ENCODE results near the gene PTGFR. TPM values are rescaled to one million over a fixed set of nuclear protein-coding genes. Genes with fewer than 3 reads are reported as not detected.

PTGFR gene
- total RNA-seq, 1 donor from 2014 or later: not detected

- H3K36me3 ChIP-seq: no peaks in the 10 kb centered on the region
- H3K4me2 ChIP-seq: no peak overlapping the region
- Mint-ChIP-seq H3K36me3 (no peaks in the 10 kb centered on the region), H3K9me3 (peaks cover 15% of the 10 kb centered on the region), H3K27me3 (ENCODE audit: insufficient read depth, low read depth) (peaks cover 5% of the 10 kb centered on the region), H3K4me3 (no peak overlapping the region), H3K27ac (no peak overlapping the region), H3K4me1 (no peaks in the 10 kb centered on the region)
- no peak for DNase-seq (ENCODE audit: low spot score)
- H3K9ac ChIP-seq: no peak overlapping the region
- H3K4me3 ChIP-seq: no peak overlapping the region
- H4K20me1 ChIP-seq (ENCODE audit: low read depth): no peaks in the 10 kb centered on the region
- no peaks in the 10 kb centered on the region for H3K4me1 ChIP-seq
- H2AFZ ChIP-seq (replicated peaks): no peak overlapping the region
- no peak overlapping the region for H3K27ac ChIP-seq
- no peaks in the 10 kb centered on the region for H3K79me2 ChIP-seq (ENCODE audit: low read depth)
- TF ChIP-seq EZH2 (IDR thresholded peaks at IDR 0.05): no peak
- no peak for TF ChIP-seq EZH2phosphoT487 (IDR thresholded peaks at IDR 0.05)
- TF ChIP-seq, protein P1, sequence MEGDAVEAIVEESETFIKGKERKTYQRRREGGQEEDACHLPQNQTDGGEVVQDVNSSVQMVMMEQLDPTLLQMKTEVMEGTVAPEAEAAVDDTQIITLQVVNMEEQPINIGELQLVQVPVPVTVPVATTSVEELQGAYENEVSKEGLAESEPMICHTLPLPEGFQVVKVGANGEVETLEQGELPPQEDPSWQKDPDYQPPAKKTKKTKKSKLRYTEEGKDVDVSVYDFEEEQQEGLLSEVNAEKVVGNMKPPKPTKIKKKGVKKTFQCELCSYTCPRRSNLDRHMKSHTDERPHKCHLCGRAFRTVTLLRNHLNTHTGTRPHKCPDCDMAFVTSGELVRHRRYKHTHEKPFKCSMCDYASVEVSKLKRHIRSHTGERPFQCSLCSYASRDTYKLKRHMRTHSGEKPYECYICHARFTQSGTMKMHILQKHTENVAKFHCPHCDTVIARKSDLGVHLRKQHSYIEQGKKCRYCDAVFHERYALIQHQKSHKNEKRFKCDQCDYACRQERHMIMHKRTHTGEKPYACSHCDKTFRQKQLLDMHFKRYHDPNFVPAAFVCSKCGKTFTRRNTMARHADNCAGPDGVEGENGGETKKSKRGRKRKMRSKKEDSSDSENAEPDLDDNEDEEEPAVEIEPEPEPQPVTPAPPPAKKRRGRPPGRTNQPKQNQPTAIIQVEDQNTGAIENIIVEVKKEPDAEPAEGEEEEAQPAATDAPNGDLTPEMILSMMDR (IDR thresholded peaks at IDR 0.05): no peak
- H3F3A ChIP-seq (ENCODE audit: low read depth): no peaks in the 10 kb centered on the region
- no peaks in the 10 kb centered on the region for H3K27me3 ChIP-seq
- peaks cover 12% of the 10 kb centered on the region for H3K9me3 ChIP-seq (ENCODE audit: low read depth)
Observed at GRCh38 chr1:78554840-78555239, 64.1 kb downstream of the PTGFR start.

DNA sequence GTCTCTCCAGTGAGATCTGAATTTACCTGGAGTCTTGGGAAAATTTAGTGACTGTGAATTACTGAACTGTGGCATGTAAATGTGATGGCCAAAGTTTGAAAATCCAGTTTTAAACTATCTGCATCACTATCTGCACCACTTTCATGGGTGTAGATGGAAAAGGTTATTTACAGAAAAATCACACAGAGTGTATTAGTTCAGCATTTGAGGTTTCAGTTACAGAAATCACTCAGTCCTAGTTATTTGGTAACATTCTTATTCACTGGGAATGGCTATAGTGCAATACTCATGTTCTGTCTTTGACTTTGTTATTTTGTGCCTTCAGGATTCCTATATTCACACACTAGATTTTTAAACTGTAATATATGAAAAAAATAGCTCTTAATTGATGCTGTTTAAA, 68.9 kb downstream of the PTGFR start:
- Mint-ChIP-seq H3K36me3 (no peaks in the 10 kb centered on the region), H3K4me3 (no peak overlapping the region), H3K27ac (no peak overlapping the region), H3K4me1 (no peaks in the 10 kb centered on the region), H3K27me3 (ENCODE audit: insufficient read depth, low read depth) (no peaks in the 10 kb centered on the region), H3K9me3 (peaks cover 3% of the 10 kb centered on the region)
- H2AFZ ChIP-seq (replicated peaks): no peak overlapping the region
- H3F3A ChIP-seq (ENCODE audit: low read depth): no peaks in the 10 kb centered on the region
- no peaks in the 10 kb centered on the region for H3K27me3 ChIP-seq
- H3K9ac ChIP-seq: no peak overlapping the region
- no peaks in the 10 kb centered on the region for H3K4me1 ChIP-seq
- H4K20me1 ChIP-seq (ENCODE audit: low read depth): no peaks in the 10 kb centered on the region
- TF ChIP-seq, protein P1 (IDR thresholded peaks at IDR 0.05): no peak
- TF ChIP-seq EZH2phosphoT487 (IDR thresholded peaks at IDR 0.05) (no peak), EZH2 (IDR thresholded peaks at IDR 0.05) (no peak)
- H3K4me2 ChIP-seq: no peak overlapping the region
- H3K27ac ChIP-seq: no peak overlapping the region
- no peaks in the 10 kb centered on the region for H3K36me3 ChIP-seq
- no peak for DNase-seq (ENCODE audit: low spot score)
- H3K4me3 ChIP-seq: no peak overlapping the region
- H3K9me3 ChIP-seq (ENCODE audit: low read depth): peaks cover 8% of the 10 kb centered on the region
- H3K79me2 ChIP-seq (ENCODE audit: low read depth): no peaks in the 10 kb centered on the region

GRCh38 chr1:78560811-78561210, 70.0 kb downstream of the PTGFR start:
- Mint-ChIP-seq H3K4me1 (no peaks in the 10 kb centered on the region), H3K4me3 (no peak overlapping the region), H3K27me3 (ENCODE audit: insufficient read depth, low read depth) (no peaks in the 10 kb centered on the region)

More at GRCh38 chr1:78560811-78561210, 70.0 kb downstream of the PTGFR start:
- Histone ChIP-seq H3K9me3 (ENCODE audit: low read depth) (no peaks in the 10 kb centered on the region), H3K27me3 (no peaks in the 10 kb centered on the region), H3F3A (ENCODE audit: low read depth) (no peaks in the 10 kb centered on the region), H4K20me1 (ENCODE audit: low read depth) (no peaks in the 10 kb centered on the region), H3K36me3 (no peaks in the 10 kb centered on the region), H3K9ac (no peak overlapping the region), H2AFZ (replicated peaks) (no peak overlapping the region), H3K79me2 (ENCODE audit: low read depth) (no peaks in the 10 kb centered on the region), H3K4me1 (no peaks in the 10 kb centered on the region), H3K4me3 (no peak overlapping the region), H3K27ac (no peak overlapping the region), H3K4me2 (no peak overlapping the region)
- Mint-ChIP-seq H3K27ac (no peak overlapping the region), H3K36me3 (no peaks in the 10 kb centered on the region), H3K9me3 (no peaks in the 10 kb centered on the region)
- DNase-seq (ENCODE audit: low spot score): no peak
- TF ChIP-seq, protein P1 (IDR thresholded peaks at IDR 0.05): no peak
- TF ChIP-seq EZH2phosphoT487 (IDR thresholded peaks at IDR 0.05) (no peak), EZH2 (IDR thresholded peaks at IDR 0.05) (no peak)
